Panc1 (cell line): ENCODE data around the gene SIGLEC1. TPM values are rescaled to one million over a fixed set of nuclear protein-coding genes. Genes with fewer than 3 reads are reported as not detected.

Source experiments
- ATAC-seq: fragments of 200-7000 bp; cut with Tn5 transposase; 2 replicates; pipeline ENCODE4 v1.9.1; 2020; ENCODE audit warnings: mild to moderate bottlenecking, moderate library complexity
- Bru-seq: library from RNA; stranded (reverse); fragments of 400-500 nt; gene quantifications from one replicate; lab custom pipeline; 2021; lab: Mats Ljungman, UMichigan
- BruChase-seq, 2 experiments: library from RNA; stranded (reverse); fragments of 400-500 nt; gene quantifications; one replicate each; lab custom pipeline; 2021; lab: Mats Ljungman, UMichigan
- BruUV-seq: library from RNA; stranded (reverse); fragments of 400-500 nt; replicated peaks from 2 replicates; lab custom pipeline; 2021; lab: Mats Ljungman, UMichigan
- CTCF ChIA-PET: fragments of 300-600 bp; sonication (Branson Sonifier 250); formaldehyde crosslinking; loops from one replicate; lab custom pipeline; 2022; ENCODE audit warnings: antibody characterized with exemption; lab: Charles Lee
- POLR2A ChIA-PET: fragments of 300-600 bp; sonication (Branson Sonifier 250); formaldehyde crosslinking; loops from one replicate; lab custom pipeline; 2022; ENCODE audit warnings: antibody characterized with exemption; lab: Charles Lee
- DNase-seq: peaks from one replicate; pipeline ENCODE4 v3.0.0-alpha.2; 2010; ENCODE audit warnings: low read depth, low spot score
- H3K27ac ChIP-seq: 2 replicates; pipeline ENCODE4 v1.5.1; 2011; ENCODE audit warnings: mild to moderate bottlenecking, low read length, inconsistent platforms
- H3K27me3 ChIP-seq: fragments of 200-500 bp; sonication (Bioruptor generic); 2 replicates; pipeline ENCODE4 v1.6.0; 2014; ENCODE audit warnings: low read length, inconsistent platforms; ENCODE audit not compliant: control insufficient read depth, insufficient read depth
- H3K36me3 ChIP-seq: fragments of 200-500 bp; sonication (Bioruptor generic); 2 replicates; pipeline ENCODE4 v1.5.1; 2014; ENCODE audit warnings: inconsistent platforms, mild to moderate bottlenecking, low read length, moderate library complexity; ENCODE audit not compliant: control insufficient read depth, insufficient read depth
- H3K4me1 ChIP-seq: 2 replicates; pipeline ENCODE4 v1.5.1; 2011; ENCODE audit warnings: inconsistent platforms, mild to moderate bottlenecking, low read length, moderate library complexity; ENCODE audit not compliant: control insufficient read depth, insufficient read depth
- H3K4me3 ChIP-seq, 2 experiments: 2 replicates each; pipeline ENCODE4 v1.5.1; 2011 to 2012; ENCODE audit warnings: low read depth in 2 of 2, low read length in 2 of 2, mild to moderate bottlenecking in 2 of 2, inconsistent platforms in 1 of 2, moderate library complexity in 1 of 2
- H3K9me3 ChIP-seq: fragments of 200-500 bp; sonication (Bioruptor generic); 2 replicates; pipeline ENCODE4 v1.5.1; 2014; ENCODE audit warnings: low read depth, mild to moderate bottlenecking, inconsistent platforms, low read length, moderate library complexity; ENCODE audit not compliant: control insufficient read depth, insufficient read depth
- CTCF ChIP-seq: fragments of 450-650 bp; IDR thresholded peaks from 2 replicates; pipeline ENCODE4 v1.5.1; 2017; ENCODE audit warnings: mild to moderate bottlenecking
- POLR2AphosphoS5 ChIP-seq: IDR thresholded peaks from 2 replicates; pipeline ENCODE4 v1.6.1; 2012; ENCODE audit warnings: mild to moderate bottlenecking, low read depth, low read length, moderate library complexity
- REST ChIP-seq, 2 experiments: IDR thresholded peaks; 2 replicates each; pipeline ENCODE4 v1.6.1; 2011 to 2012; ENCODE audit warnings: low read depth in 2 of 2, control low read depth in 1 of 2, low read length in 1 of 2, mild to moderate bottlenecking in 1 of 2, moderate library complexity in 1 of 2; ENCODE audit not compliant: insufficient read depth in 1 of 2
- SIN3A ChIP-seq: IDR thresholded peaks from 2 replicates; pipeline ENCODE4 v1.6.1; 2012; ENCODE audit warnings: low read depth, mild to moderate bottlenecking, low read length, moderate library complexity, borderline replicate concordance; ENCODE audit not compliant: insufficient read depth
- TCF7L2 ChIP-seq: IDR thresholded peaks from 2 replicates; pipeline ENCODE4 v1.6.1; 2011; ENCODE audit warnings: mild to moderate bottlenecking, low read depth, low read length, inconsistent platforms
- in situ Hi-C: cut with HindIII; loops from 2 replicates; pipeline ENCODE4 v1.10.0; 2016; ENCODE audit warnings: low sequenced_read_pairs, low pct_unique_long_range_greater_than_20kb
- intact Hi-C: fragments of 100-400 bp; cut with micrococcal nuclease; formaldehyde crosslinking; loops from one replicate; pipeline ENCODE4 v1.10.0; 2022; ENCODE audit not compliant: unreplicated experiment
- long read RNA-seq: library from polyadenylated mRNA; unstranded; transcript quantifications from one replicate; pipeline ENCODE4 v2.0.0, GENCODE V29; 2021; ENCODE audit not compliant: unreplicated experiment
- polyA plus RNA-seq: library from polyadenylated mRNA; unstranded; fragments of >200 nt; gene quantifications from one replicate; pipeline ENCODE4 v1.2.1, GENCODE V29; 2012; ENCODE audit warnings: missing spikeins; ENCODE audit not compliant: insufficient read length
- total RNA-seq: library from RNA; stranded (reverse); gene quantifications from one replicate; pipeline ENCODE4 v1.2.1, GENCODE V29; 2021; ENCODE audit not compliant: unreplicated experiment

Gene SIGLEC1
- 0.03 TPM for total RNA-seq
- polyA plus RNA-seq = not detected
- Bru-seq, nascent RNA = not detected
- not detected for BruChase-seq, experiment 1, labeled RNA remaining after a 2-hour chase
- BruChase-seq, experiment 2, labeled RNA remaining after a 6-hour chase = percentile 8 among the genes with signal in this experiment
- long read RNA-seq, partial matches to known transcripts = 0 of 1 reads
- long read RNA-seq, other reads (novel, unspliced or antisense) = 1 of 1 reads

GRCh38 chr20:3712279-3712873 lies at the start of gene SIGLEC1:
TSS of gene SIGLEC1 (minus strand) at chr20:3712600. CDS start at chr20:3707128, 5,472 bp downstream.
- CTCF ChIA-PET = interaction anchor here (0.8 to 1.1 kb wide), 2 partner anchors 17 to 36 kb away, joined by 3 to 11 read pairs; no protein-coding TSS in a partner anchor
- Histone ChIP-seq H3K27me3 (no peaks in the 10 kb centered on the region), H3K27ac (no peak within 1 kb of the TSS), H3K36me3 (no peaks in the 10 kb centered on the region), H3K9me3 (no peaks in the 10 kb centered on the region), H3K4me3 (no peak within 1 kb of the TSS), H3K4me1 (no peaks in the 10 kb centered on the region)
- BruUV-seq = no TSS peak
- intact Hi-C loops = no loop called here
- no peak for ATAC-seq
- POLR2A ChIA-PET = no interaction called here
- no peak for TF ChIP-seq TCF7L2
- in situ Hi-C loops = no loop called here
- DNase-seq = no peak

DNA sequence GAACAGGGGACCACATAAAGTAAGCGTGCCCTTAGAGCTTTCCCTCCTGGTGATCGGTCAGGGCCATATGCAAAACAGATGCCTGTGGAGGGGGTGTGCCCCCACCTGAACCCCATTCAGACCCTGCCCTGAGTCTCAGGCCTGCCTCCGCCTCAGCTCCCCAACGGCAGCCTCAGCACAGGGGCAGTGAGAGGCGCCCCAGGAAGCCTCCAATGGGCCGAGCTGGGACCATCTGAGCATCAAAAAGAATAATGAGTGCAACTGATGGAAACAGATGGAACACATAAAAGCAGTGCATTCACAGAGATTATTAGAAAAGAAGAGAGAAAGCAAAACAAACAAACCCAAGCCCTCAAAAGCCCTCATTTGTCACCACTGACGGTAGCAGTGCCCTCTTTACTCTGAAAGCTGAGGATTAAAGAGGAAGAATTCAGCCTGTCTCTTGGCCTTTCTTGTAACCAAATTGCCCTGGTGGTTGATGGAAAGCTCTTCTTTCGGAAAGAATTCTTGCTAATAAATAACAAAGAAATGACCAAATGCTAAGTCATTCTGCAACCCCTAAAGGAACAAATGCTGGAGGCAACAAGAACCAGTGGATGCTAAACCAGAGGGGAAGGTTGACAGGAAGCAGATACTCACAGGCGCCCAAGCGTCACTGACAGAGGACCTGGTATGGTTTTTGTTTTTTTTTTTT lies 48.4 kb upstream of the SIGLEC1 start:
- Histone ChIP-seq H3K27ac (no peak overlapping the region), H3K27me3 (no peaks in the 10 kb centered on the region), H3K36me3 (no peaks in the 10 kb centered on the region), H3K9me3 (no peaks in the 10 kb centered on the region), H3K4me3 (no peak overlapping the region), H3K4me1 (peaks cover 5% of the 10 kb centered on the region)
- ChIA-PET POLR2A (no interaction called here), CTCF (no interaction called here)
- intact Hi-C loops (no loop called here), in situ Hi-C loops (no loop called here)
- ATAC-seq (no peak), DNase-seq (no peak)
- no peak for TF ChIP-seq TCF7L2
- TF ChIP-seq CTCF = no peak
- TF ChIP-seq REST (IDR thresholded peaks at IDR 0.05; ENCODE audit: insufficient read depth in 1 of 2, low read depth in 2 of 2, low read length in 1 of 2) = no peak
- TF ChIP-seq SIN3A = no peak
- no peak for TF ChIP-seq POLR2AphosphoS5
- BruUV-seq = no TSS peak
